Forelimb muscle (tissue), 1 donor: ENCODE results near the gene ULK4. TPM values are rescaled to one million over a fixed set of nuclear protein-coding genes. Genes with fewer than 3 reads are reported as not detected.

ENCODE experiments used
- DNase-seq: peaks from one replicate; pipeline ENCODE4 v3.0.0-alpha.2; 2013; ENCODE audit warnings: low read depth
- polyA plus RNA-seq: library from polyadenylated mRNA; unstranded; fragments of 120-200 nt; gene quantifications from one replicate; pipeline ENCODE4 v1.2.1, GENCODE V29; 2013; ENCODE audit not compliant: insufficient read length

ULK4 gene
- polyA plus RNA-seq, 1 donor: 2.4 TPM

GRCh38 chr3:41362638-41363559, 599.0 kb downstream of the ULK4 start:
- no peak for DNase-seq

- no peak for DNase-seq
Measured at GRCh38 chr3:41357271-41357670, 604.6 kb downstream of the ULK4 start.

GRCh38 chr3:41356775-41357174, 605.1 kb downstream of the ULK4 start:
- DNase-seq: no peak

GRCh38 chr3:41352510-41352909, 609.4 kb downstream of the ULK4 start:
- no peak for DNase-seq

GRCh38 chr3:41350441-41350840, 611.5 kb downstream of the ULK4 start:
- DNase-seq: no peak

- no peak for DNase-seq
Measured at GRCh38 chr3:41348401-41348800, 613.5 kb downstream of the ULK4 start.

GRCh38 chr3:41346698-41347270, 615.1 kb downstream of the ULK4 start:
- DNase-seq: no peak

- DNase-seq: no peak
Measured at GRCh38 chr3:41345788-41346187, 616.1 kb downstream of the ULK4 start.

- no peak for DNase-seq
Measured at GRCh38 chr3:41339758-41340157, 622.1 kb downstream of the ULK4 start.

GRCh38 chr3:41338276-41338675, 623.6 kb downstream of the ULK4 start:
- DNase-seq: no peak

- no peak for DNase-seq
Measured at GRCh38 chr3:41334426-41334825, 627.5 kb downstream of the ULK4 start.

GRCh38 chr3:41331041-41331440, 630.9 kb downstream of the ULK4 start:
- DNase-seq: no peak

- no peak for DNase-seq
Measured at GRCh38 chr3:41330465-41330864, 631.4 kb downstream of the ULK4 start.

GRCh38 chr3:41329881-41330280, 632.0 kb downstream of the ULK4 start:
- DNase-seq: no peak

- DNase-seq: no peak
Measured at GRCh38 chr3:41328926-41329325, 633.0 kb downstream of the ULK4 start.

GRCh38 chr3:41327718-41328117, 634.2 kb downstream of the ULK4 start:
- DNase-seq: no peak

- no peak for DNase-seq
Measured at GRCh38 chr3:41324156-41324475, 637.8 kb downstream of the ULK4 start.

- no peak for DNase-seq
Measured at GRCh38 chr3:41323467-41324155, 638.3 kb downstream of the ULK4 start.

GRCh38 chr3:41321642-41321980, 640.3 kb downstream of the ULK4 start:
- no peak for DNase-seq

GRCh38 chr3:41320953-41321641, 640.8 kb downstream of the ULK4 start:
- no peak for DNase-seq

- no peak for DNase-seq
Measured at GRCh38 chr3:41318520-41318919, 643.4 kb downstream of the ULK4 start.

- DNase-seq: no peak
Measured at GRCh38 chr3:41317718-41318117, 644.2 kb downstream of the ULK4 start.
